ENCODE data around the gene DYRK1A. TPM values are rescaled to one million over a fixed set of nuclear protein-coding genes. Genes with fewer than 3 reads are reported as not detected.

The DYRK1A gene
- total RNA-seq, 1 donor from 2014 or later: 23.6 TPM

DNA sequence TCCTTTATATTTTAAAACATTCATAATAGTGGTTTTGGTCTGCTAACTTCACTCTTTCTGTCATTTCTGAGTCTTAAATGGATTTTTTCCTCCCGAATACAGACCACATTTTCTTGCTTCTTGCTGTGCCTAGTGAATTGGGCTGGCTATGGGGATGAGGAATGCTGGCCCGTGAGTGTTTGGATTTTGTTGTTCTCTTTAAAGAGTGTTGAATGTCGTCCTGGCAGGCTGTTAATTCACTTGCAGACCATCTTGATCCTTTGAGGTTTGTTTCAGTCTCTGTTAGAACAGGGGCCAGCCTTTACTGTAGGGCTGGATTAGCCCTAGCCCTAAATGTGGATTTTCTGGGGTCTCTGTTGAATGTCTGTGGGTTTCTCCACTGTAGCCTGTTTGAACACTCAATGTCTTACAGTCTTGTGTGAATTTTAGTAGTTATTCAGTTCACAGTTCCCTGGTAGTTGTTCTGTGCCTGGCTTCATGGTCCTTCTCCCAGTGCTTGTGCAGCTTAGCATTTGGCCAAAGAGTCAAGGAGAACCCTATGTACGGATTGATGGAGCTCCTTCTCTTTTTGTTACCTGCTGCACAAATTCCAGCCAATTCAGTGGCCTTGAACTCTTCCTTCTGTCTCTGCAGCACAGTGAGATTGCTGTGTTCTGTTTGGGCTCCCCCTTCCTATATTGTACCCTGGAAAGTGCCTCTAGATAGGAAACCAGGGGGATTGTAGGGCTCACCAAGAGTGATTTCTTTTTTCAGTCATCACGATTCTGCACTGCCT lies 95.7 kb downstream of the DYRK1A start:
- TF ChIP-seq CTCF (conservative IDR thresholded peaks at IDR 0.05; ENCODE audit: low read depth, low read length): no peak
- no peak overlapping the region for H3K4me3 ChIP-seq (ENCODE audit: low read depth, low read length)
- no peak for DNase-seq (ENCODE audit: low read depth)

- peak overlapping the region; percentile 7 for H3K4me3 ChIP-seq (ENCODE audit: low read depth, low read length)
- no peak for DNase-seq (ENCODE audit: low read depth)
- peak; percentile 77 for TF ChIP-seq CTCF (conservative IDR thresholded peaks at IDR 0.05; ENCODE audit: low read depth, low read length)
Measured at GRCh38 chr21:37463083-37463801, 96.7 kb downstream of the DYRK1A start.

DNA sequence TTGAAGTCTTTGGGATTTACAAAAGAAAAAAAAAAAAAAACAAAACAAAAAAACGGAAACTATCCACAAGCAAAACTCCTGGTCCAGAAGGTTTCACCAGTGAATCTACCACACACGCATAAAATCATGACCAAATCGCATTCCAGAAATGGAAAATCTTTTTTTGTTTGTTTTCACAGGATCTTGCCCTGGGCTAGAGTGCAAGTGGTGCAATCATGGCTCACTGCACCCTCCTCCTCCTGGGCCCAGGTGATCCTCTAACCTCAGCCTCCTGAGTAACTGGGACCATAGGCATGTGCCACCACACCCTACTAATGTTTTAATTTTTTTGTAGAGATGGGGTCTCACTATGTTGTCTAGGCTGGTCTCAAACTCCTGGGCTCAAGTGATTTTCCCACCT lies 100.5 kb downstream of the DYRK1A start:
- DNase-seq (ENCODE audit: low read depth): no peak
- no peak overlapping the region for H3K4me3 ChIP-seq (ENCODE audit: low read depth, low read length)
- no peak for TF ChIP-seq CTCF (conservative IDR thresholded peaks at IDR 0.05; ENCODE audit: low read depth, low read length)

DNA sequence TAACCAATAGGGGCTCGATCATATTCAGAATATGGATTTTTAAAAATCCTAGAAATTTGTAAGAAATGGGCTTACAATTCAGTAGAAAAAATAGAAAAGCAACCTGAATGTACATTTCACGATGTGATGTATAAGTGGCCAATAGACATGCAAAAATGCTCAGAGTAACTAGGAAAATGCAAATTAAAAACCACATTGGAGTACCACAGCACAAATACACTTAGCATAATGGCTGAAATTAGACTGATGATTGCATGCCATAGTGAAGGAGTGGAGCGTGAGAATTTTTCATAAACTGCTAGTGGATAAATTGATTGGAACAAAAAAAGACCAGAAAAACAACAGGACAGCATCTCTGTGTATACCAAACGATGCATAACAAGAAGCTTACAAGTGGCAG lies 102.3 kb downstream of the DYRK1A start:
- TF ChIP-seq CTCF (conservative IDR thresholded peaks at IDR 0.05; ENCODE audit: low read depth, low read length): no peak
- no peak for DNase-seq (ENCODE audit: low read depth)
- no peak overlapping the region for H3K4me3 ChIP-seq (ENCODE audit: low read depth, low read length)

GRCh38 chr21:37469441-37469840 lies 102.9 kb downstream of the DYRK1A start:
- no peak overlapping the region for H3K4me3 ChIP-seq (ENCODE audit: low read depth, low read length)
- DNase-seq (ENCODE audit: low read depth): no peak
- no peak for TF ChIP-seq CTCF (conservative IDR thresholded peaks at IDR 0.05; ENCODE audit: low read depth, low read length)

- DNase-seq (ENCODE audit: low read depth): no peak
- TF ChIP-seq CTCF (conservative IDR thresholded peaks at IDR 0.05; ENCODE audit: low read depth, low read length): no peak
- no peak overlapping the region for H3K4me3 ChIP-seq (ENCODE audit: low read depth, low read length)
Measured at GRCh38 chr21:37472581-37472980, 106.0 kb downstream of the DYRK1A start.

Data from epithelial cell of proximal tubule (primary cell).